Measurements from ENCODE around the gene HEPHL1.

GRCh38 chr11:94002226-94002625 lies 18.9 kb upstream of the HEPHL1 start:
- TF ChIP-seq POLR2A (IDR thresholded peaks at IDR 0.05): no peak
- no peak for TF ChIP-seq CTCF (IDR thresholded peaks at IDR 0.05)
